ENCODE data around the gene CD96.
A peak's percentile ranks its signal among the peaks of the same experiment; 100 is the strongest.
"Not testable (repeated sequence)": the region's sequence is repeated elsewhere in the genome, so short reads cannot be mapped to it uniquely, and the experiment has no call there.

The CD96 gene

GRCh38 chr3:111561902-111562301 lies 19.9 kb downstream of the CD96 start:
- DNase-seq (ENCODE audit: low read depth): not testable (repeated sequence)

GRCh38 chr3:111566844-111567243 lies 24.8 kb downstream of the CD96 start:
- DNase-seq (ENCODE audit: low read depth): no peak

- no peak for DNase-seq (ENCODE audit: low read depth)
Observed at GRCh38 chr3:111568355-111568754, 26.4 kb downstream of the CD96 start.

- no peak for DNase-seq (ENCODE audit: low read depth)
Observed at GRCh38 chr3:111568911-111569310, 26.9 kb downstream of the CD96 start.

DNA sequence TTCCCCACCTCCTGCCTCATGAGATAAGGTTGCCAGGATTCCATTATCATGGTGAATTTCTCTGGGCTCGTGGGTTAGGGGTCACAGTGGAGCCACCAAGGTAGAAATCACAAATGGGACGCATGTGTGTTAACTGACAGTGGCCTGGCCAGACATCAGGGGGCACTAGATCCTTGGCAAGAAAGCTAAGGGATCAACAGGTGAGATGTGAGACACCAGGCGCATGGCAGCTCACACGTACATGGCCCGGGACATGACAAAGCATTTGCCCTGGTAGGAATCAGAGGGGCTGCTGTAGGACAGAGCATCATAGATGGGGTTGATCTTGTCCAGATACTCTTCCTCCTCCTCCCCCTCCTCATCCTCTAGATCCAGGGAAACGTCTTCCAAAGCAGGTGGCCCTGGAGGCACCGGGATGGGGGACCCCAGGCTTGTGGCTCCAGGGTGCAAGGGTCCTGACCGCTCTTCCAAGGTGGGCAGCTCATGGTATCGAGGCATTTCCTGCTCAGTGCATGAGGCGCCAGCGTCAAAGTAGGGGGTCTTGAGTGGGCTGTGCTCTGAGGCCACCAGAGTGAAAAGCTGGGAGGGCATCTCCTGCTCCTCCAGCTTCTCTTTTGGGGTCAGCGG lies 28.5 kb downstream of the CD96 start:
- DNase-seq (ENCODE audit: low read depth): no peak

DNA sequence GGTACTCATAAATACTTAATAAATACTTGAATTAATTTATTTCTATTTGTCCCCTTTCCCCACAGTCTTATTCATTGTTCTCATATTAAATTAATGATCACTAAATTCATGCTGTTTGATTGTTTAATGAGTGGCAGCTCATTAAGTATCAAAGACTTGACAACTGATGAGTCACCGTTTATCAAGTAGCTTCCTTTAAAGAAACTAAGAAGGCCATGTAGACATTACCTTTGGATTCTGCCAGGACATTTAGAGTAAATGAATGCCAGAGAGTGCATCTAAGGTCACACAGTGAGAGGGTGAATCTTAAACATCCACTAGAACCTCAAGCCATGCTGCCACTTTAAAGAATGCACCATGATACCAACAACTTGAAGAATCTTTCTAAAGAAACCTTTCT lies 29.3 kb downstream of the CD96 start:
- no peak for DNase-seq (ENCODE audit: low read depth)

GRCh38 chr3:111571907-111572460 lies 30.0 kb downstream of the CD96 start:
- no peak for DNase-seq (ENCODE audit: low read depth)

DNA sequence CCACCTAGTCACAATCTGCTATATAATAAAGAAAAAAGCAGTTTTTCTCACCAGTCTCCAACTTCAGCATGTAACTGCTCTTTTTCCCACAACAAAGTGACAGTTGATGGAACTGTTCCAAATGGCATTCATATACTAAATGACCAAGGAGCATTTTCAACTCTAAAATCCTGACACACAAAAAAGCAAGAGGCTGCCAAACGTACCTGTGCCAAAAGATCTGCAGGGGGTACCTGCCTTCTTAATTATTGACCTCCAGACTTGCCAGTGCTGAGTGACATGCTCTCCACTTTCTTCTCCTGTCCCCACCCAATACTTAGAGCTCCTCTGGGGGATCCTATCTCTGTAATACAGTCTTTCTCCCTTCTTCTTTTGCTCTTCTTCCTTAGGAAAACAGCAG lies 35.1 kb downstream of the CD96 start:
- no peak for DNase-seq (ENCODE audit: low read depth)

GRCh38 chr3:111577798-111578685 lies 36.0 kb downstream of the CD96 start:
- peak; percentile 54 for DNase-seq (ENCODE audit: low read depth)

DNA sequence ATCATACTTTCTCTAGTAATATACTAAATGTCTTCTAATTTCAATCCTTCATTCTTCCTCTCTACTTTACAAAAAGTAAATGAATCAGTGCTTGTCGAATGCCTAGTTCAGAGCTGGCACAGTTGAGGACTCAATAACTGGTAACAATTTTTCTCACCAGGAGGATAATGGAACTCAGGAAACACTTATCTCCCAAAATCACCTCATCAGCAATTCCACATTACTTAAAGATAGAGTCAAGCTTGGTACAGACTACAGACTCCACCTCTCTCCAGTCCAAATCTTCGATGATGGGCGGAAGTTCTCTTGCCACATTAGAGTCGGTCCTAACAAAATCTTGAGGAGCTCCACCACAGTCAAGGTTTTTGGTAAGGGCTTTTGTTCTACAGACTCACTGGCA lies 36.9 kb downstream of the CD96 start:
- DNase-seq (ENCODE audit: low read depth): no peak

DNA sequence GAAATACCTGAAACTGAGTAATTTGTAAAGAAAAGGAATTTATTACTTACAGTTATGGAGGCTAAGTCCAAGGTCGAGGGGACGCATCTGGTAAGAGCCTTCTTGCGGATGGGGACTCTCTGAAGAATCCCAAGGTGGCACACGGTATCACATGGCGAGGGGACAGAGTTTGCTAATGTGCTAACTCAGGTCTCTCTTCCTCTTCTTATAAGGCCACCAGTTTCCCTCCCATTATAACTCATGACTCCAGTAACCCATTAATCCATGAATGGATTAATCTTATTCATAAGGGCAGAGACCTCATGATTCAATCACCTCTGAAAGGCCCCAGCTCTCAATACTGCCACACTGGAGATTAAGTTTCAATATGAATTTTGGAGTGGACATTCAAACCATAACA lies 37.5 kb downstream of the CD96 start:
- no peak for DNase-seq (ENCODE audit: low read depth)

DNA sequence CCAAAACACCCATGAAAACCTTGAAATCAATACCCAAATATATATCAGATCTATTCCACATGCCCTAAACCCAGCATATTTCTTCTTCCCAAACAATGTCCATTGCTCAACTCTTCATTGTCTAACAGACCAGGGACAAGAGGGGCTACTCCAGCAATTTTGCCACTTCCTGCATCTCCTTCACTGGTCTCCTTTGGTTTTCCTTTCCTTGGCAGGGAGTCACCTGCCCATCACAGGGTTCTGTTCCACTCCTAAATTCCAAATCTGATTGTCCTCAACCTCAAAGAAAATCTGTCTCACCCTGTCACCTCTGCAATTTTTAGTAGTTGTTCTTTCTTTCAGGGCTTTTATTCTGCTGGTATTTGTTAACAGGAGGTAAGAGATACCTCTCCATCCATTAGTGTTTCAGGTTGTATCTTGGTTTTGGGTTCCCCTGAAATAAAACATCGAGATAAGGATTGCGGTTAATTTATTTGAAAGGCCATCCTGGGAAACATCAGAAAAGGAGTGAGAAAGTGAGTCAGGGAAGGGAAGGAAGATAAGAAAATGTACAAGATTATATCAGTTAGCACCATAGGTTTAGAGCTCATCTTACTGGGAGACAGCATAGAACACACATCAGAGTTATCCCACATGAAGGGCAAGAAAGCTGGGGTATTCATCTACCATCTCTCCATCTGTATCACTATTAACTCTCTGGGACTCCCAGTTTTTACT lies 39.6 kb downstream of the CD96 start:
- no peak for DNase-seq (ENCODE audit: low read depth)

GRCh38 chr3:111582120-111582474 lies 40.1 kb downstream of the CD96 start:
- DNase-seq (ENCODE audit: low read depth): peak; percentile 72

- no peak for DNase-seq (ENCODE audit: low read depth)
Observed at GRCh38 chr3:111584744-111585143, 42.7 kb downstream of the CD96 start.

- no peak for DNase-seq (ENCODE audit: low read depth)
Observed at GRCh38 chr3:111585217-111585616, 43.2 kb downstream of the CD96 start.

- no peak for DNase-seq (ENCODE audit: low read depth)
Observed at GRCh38 chr3:111588527-111588926, 46.5 kb downstream of the CD96 start.

GRCh38 chr3:111589303-111590142 lies 47.5 kb downstream of the CD96 start:
- no peak for DNase-seq (ENCODE audit: low read depth)

GRCh38 chr3:111590143-111590491 lies 48.1 kb downstream of the CD96 start:
- DNase-seq (ENCODE audit: low read depth): no peak

- DNase-seq (ENCODE audit: low read depth): no peak
Observed at GRCh38 chr3:111591555-111591954, 49.6 kb downstream of the CD96 start.

GRCh38 chr3:111592143-111592542 lies 50.1 kb downstream of the CD96 start:
- no peak for DNase-seq (ENCODE audit: low read depth)

GRCh38 chr3:111592936-111593335 lies 50.9 kb downstream of the CD96 start:
- no peak for DNase-seq (ENCODE audit: low read depth)

GRCh38 chr3:111593666-111594065 lies 51.7 kb downstream of the CD96 start:
- DNase-seq (ENCODE audit: low read depth): no peak

All from HS-5 (cell line).